HFFc6 (cell line): ENCODE results near the gene CEP120. TPM values are rescaled to one million over a fixed set of nuclear protein-coding genes. Genes with fewer than 3 reads are reported as not detected.
A peak's percentile ranks its signal among the peaks of the same experiment; 100 is the strongest.
"Not testable (repeated sequence)": the region's sequence is repeated elsewhere in the genome, so short reads cannot be mapped to it uniquely, and the experiment has no call there.

ENCODE experiments used
- DNase-seq: peaks from one replicate; pipeline ENCODE4 v3.0.0-alpha.2; 2018
- H3K27ac Mint-ChIP-seq: 2 replicates; pipeline ENCODE4 v1.8.0; 2020; ENCODE audit warnings: mild to moderate bottlenecking, mixed read lengths
- H3K27me3 Mint-ChIP-seq: 2 replicates; pipeline ENCODE4 v1.8.0; 2021; ENCODE audit warnings: mild to moderate bottlenecking, moderate library complexity, mixed read lengths; ENCODE audit not compliant: insufficient read depth
- H3K36me3 Mint-ChIP-seq: 2 replicates; pipeline ENCODE4 v1.8.0; 2021; ENCODE audit warnings: low read depth, mixed read lengths
- H3K4me1 Mint-ChIP-seq: 2 replicates; pipeline ENCODE4 v1.8.0; 2020; ENCODE audit warnings: low read depth, mixed read lengths
- H3K4me3 Mint-ChIP-seq: 2 replicates; pipeline ENCODE4 v1.8.0; 2020; ENCODE audit warnings: mild to moderate bottlenecking, moderate library complexity, mixed read lengths
- H3K9me3 Mint-ChIP-seq: 2 replicates; pipeline ENCODE4 v1.8.0; 2020; ENCODE audit warnings: mild to moderate bottlenecking, mixed read lengths
- long read RNA-seq: library from polyadenylated mRNA; unstranded; transcript quantifications from one replicate; pipeline ENCODE4 v2.0.0, GENCODE V29; 2019
- total RNA-seq, 6 experiments: library from RNA; stranded (reverse); fragmentation: NEBNext Ultra II Directional; extraction: Animal tissue kit (Norgen Biotek cat#: 25700); gene quantifications; 2 replicates in 1 of 6; 3 replicates in 5 of 6; pipeline ENCODE4 v1.2.3, GENCODE V29; 2021
- TF ChIP-seq, protein P1 (sequence below): fragments of 200-600 bp; sonication (generic); IDR thresholded peaks from 2 replicates; pipeline ENCODE4 v1.5.0; 2021; ENCODE audit warnings: antibody characterized with exemption, mild to moderate bottlenecking

Gene CEP120
- 10 to 100 TPM; 10.0 to 14.7 (median 12.7) TPM for total RNA-seq
- long read RNA-seq, partial matches to known transcripts = 0 of 1 reads
- long read RNA-seq, other reads (novel, unspliced or antisense) = 1 of 1 reads

DNA sequence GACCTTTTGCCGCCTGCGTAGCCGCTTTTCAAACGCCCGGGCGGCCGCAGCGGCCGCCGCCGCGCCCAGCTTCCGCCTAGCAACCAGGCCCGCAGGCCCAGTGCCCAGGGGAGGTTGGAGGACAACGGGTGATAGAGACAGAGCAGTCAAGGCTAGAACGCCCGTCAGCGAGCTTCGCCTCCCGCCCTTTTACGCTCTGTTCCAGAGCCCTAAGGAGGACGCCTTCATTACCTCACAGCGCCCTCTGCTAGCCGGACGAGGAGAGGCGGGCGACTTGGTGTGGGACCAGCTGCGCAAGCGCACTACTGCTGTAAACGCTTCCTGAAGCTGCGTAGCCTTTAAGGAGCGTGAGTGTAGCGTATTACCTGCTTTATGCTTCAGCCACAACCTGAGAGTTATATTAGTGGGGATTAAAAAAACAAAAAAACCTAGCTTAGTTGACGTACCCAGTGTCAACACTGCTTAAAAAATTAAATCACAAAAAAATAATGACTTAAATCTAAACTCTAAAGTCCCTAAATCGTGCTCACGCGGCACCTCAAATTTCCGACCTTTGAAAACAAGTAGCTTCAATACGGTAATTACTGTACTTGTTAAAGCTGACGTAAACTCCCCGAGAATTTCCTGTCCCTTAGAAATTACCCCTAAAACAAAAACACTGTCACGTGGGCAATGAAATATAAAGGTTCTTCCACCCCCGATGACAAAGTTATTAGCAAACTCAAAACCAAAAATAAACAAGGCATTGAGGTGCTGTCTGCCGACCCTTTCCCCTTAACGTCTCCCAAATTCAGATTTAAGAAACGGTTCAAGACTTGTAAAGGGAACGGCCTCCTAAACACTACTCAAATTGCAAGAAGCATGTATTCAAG, at the start of gene CEP120:
CEP120 (minus strand) TSS at position 126 of the 872 bp plus-strand sequence. CDS start 405 bp downstream, outside the sequence.
- H3K27me3 Mint-ChIP-seq = no peaks in the 10 kb centered on the region
- DNase-seq = peak; percentile 99
- H3K4me1 Mint-ChIP-seq = peaks cover 15% of the 10 kb centered on the region
- H3K9me3 Mint-ChIP-seq = no peaks in the 10 kb centered on the region
- H3K36me3 Mint-ChIP-seq = no peaks in the 10 kb centered on the region
- no peak within 1 kb of the TSS; the same call in 1 of the 2 replicates for H3K27ac Mint-ChIP-seq
- no peak within 1 kb of the TSS; the same call in 1 of the 2 replicates for H3K4me3 Mint-ChIP-seq
- TF ChIP-seq, protein P1, sequence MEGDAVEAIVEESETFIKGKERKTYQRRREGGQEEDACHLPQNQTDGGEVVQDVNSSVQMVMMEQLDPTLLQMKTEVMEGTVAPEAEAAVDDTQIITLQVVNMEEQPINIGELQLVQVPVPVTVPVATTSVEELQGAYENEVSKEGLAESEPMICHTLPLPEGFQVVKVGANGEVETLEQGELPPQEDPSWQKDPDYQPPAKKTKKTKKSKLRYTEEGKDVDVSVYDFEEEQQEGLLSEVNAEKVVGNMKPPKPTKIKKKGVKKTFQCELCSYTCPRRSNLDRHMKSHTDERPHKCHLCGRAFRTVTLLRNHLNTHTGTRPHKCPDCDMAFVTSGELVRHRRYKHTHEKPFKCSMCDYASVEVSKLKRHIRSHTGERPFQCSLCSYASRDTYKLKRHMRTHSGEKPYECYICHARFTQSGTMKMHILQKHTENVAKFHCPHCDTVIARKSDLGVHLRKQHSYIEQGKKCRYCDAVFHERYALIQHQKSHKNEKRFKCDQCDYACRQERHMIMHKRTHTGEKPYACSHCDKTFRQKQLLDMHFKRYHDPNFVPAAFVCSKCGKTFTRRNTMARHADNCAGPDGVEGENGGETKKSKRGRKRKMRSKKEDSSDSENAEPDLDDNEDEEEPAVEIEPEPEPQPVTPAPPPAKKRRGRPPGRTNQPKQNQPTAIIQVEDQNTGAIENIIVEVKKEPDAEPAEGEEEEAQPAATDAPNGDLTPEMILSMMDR = peak; percentile 84

GRCh38 chr5:123472150-123472924, 49.1 kb upstream of the CEP120 start:
- TF ChIP-seq, protein P1 = no peak
- peaks cover 6% of the 10 kb centered on the region for H3K27me3 Mint-ChIP-seq
- H3K27ac Mint-ChIP-seq = no peak overlapping the region
- H3K36me3 Mint-ChIP-seq = no peaks in the 10 kb centered on the region
- no peaks in the 10 kb centered on the region for H3K9me3 Mint-ChIP-seq
- no peak for DNase-seq
- no peaks in the 10 kb centered on the region for H3K4me1 Mint-ChIP-seq
- no peak overlapping the region for H3K4me3 Mint-ChIP-seq

- Mint-ChIP-seq H3K4me1 (no peaks in the 10 kb centered on the region), H3K27me3 (peaks cover 6% of the 10 kb centered on the region), H3K36me3 (no peaks in the 10 kb centered on the region), H3K9me3 (no peaks in the 10 kb centered on the region), H3K27ac (no peak overlapping the region), H3K4me3 (no peak overlapping the region)
- TF ChIP-seq, protein P1 = no peak
- DNase-seq = no peak
Observed at GRCh38 chr5:123471385-123471784, 48.2 kb upstream of the CEP120 start.

DNA sequence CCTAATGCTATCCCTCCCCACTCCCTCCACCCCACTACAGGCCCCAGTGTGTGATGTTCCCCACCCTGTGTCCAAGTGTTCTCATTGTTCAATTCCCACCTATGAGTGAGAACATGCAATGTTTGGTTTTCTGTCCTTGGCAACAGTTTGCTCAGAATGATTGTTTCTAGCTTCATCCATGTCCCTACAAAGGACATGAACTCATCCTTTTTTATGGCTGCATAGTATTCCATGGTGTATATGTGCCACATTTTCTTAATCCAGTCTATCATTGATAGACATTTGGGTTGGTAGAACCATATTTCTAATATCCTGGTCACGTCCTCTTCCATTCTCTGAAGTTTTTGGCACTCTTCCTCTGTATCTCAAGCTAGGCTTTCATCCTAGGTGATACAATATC, 43.6 kb upstream of the CEP120 start:
- H3K36me3 Mint-ChIP-seq, H3K4me3 Mint-ChIP-seq, H3K9me3 Mint-ChIP-seq, DNase-seq, H3K27me3 Mint-ChIP-seq, H3K27ac Mint-ChIP-seq, H3K4me1 Mint-ChIP-seq: not testable (repeated sequence)

- no peak overlapping the region for H3K4me3 Mint-ChIP-seq
- no peak for DNase-seq
Observed at GRCh38 chr5:123460296-123460729, 37.1 kb upstream of the CEP120 start.

DNA sequence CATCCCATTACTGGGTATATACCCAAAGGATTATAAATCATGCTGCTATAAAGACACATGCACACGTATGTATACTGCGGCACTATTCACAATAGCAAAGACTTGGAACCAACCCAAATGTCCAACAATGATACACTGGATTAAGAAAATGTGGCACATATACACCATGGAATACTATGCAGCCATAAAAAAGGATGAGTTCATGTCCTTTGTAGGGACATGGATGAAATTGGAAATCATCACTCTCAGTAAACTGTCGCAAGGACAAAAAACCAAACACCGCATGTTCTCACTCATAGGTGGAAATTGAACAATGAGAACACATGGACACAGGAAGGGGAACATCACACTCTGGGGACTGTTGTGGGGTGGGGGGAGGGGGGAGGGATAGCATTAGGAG, 35.8 kb upstream of the CEP120 start:
- not testable (repeated sequence) for H3K4me3 Mint-ChIP-seq, H3K27me3 Mint-ChIP-seq, H3K36me3 Mint-ChIP-seq, DNase-seq, H3K27ac Mint-ChIP-seq, H3K9me3 Mint-ChIP-seq
- peaks cover 15% of the 10 kb centered on the region for H3K4me1 Mint-ChIP-seq

More at GRCh38 chr5:123460296-123460729, 37.1 kb upstream of the CEP120 start:
- no peaks in the 10 kb centered on the region; the same call in none of the 2 replicates for H3K27me3 Mint-ChIP-seq
- H3K4me1 Mint-ChIP-seq = peaks cover 6% of the 10 kb centered on the region; the same call in 1 of the 2 replicates
- H3K9me3 Mint-ChIP-seq = no peaks in the 10 kb centered on the region
- H3K36me3 Mint-ChIP-seq = no peaks in the 10 kb centered on the region
- no peak overlapping the region for H3K27ac Mint-ChIP-seq
- TF ChIP-seq, protein P1 = no peak
